Esophagus mucosa (tissue), 1 donor: ENCODE measurements around the gene MACROH2A2. TPM values are rescaled to one million over a fixed set of nuclear protein-coding genes. Genes with fewer than 3 reads are reported as not detected.
"Not testable (repeated sequence)": the region's sequence is repeated elsewhere in the genome, so short reads cannot be mapped to it uniquely, and the experiment has no call there.

ENCODE experiments used
- ATAC-seq: fragments of 200-7000 bp; cut with Tn5 transposase; one replicate; pipeline ENCODE4 v1.9.1; 2020
- total RNA-seq: library from RNA; stranded (reverse); gene quantifications from one replicate; pipeline ENCODE4 v1.2.4, GENCODE V29; 2023
- donor health status: DM: yes; HTN: yes; CAD: no.

MACROH2A2 gene
- total RNA-seq, 1 donor from 2014 or later, result 18.8 TPM

GRCh38 chr10:70132098-70133029 is 79.7 kb downstream of the MACROH2A2 start, which contains the start of gene AIFM2:
Gene AIFM2, minus strand, starts transcription at chr10:70132825. Its CDS starts 8,741 bp downstream, at chr10:70124084.
- peak; percentile 80 for ATAC-seq

GRCh38 chr10:70135046-70135445 is 82.4 kb downstream of the MACROH2A2 start:
- no peak for ATAC-seq

- ATAC-seq, result no peak
These were observed 83.0 kb downstream of the MACROH2A2 start for GRCh38 chr10:70135684-70136083.

GRCh38 chr10:70137135-70137534 is 84.5 kb downstream of the MACROH2A2 start:
- ATAC-seq, result no peak

GRCh38 chr10:70137927-70138883 is 85.6 kb downstream of the MACROH2A2 start:
- ATAC-seq, result peak; percentile 90

GRCh38 chr10:70139151-70139996 is 86.7 kb downstream of the MACROH2A2 start:
- no peak for ATAC-seq

- ATAC-seq, result no peak
These were observed 87.3 kb downstream of the MACROH2A2 start for GRCh38 chr10:70139997-70140250.

- no peak for ATAC-seq
These were observed 87.7 kb downstream of the MACROH2A2 start for GRCh38 chr10:70140297-70140696.

GRCh38 chr10:70142555-70142954 is 89.9 kb downstream of the MACROH2A2 start:
- no peak for ATAC-seq

GRCh38 chr10:70144372-70145110 is 91.9 kb downstream of the MACROH2A2 start:
- no peak for ATAC-seq

GRCh38 chr10:70145166-70145665 is 92.6 kb downstream of the MACROH2A2 start:
- peak; percentile 9 for ATAC-seq

- ATAC-seq, result peak; percentile 56
These were observed 93.2 kb downstream of the MACROH2A2 start for GRCh38 chr10:70145666-70146488.

- ATAC-seq, result peak; percentile 95
These were observed 94.0 kb downstream of the MACROH2A2 start, which contains the start of gene TYSND1 for GRCh38 chr10:70146489-70147258. Gene TYSND1, minus strand, starts transcription at chr10:70146700. Its CDS starts 114 bp downstream, at chr10:70146586.

GRCh38 chr10:70147259-70147625 is 94.6 kb downstream of the MACROH2A2 start:
- no peak for ATAC-seq

GRCh38 chr10:70148516-70148915 is 95.9 kb downstream of the MACROH2A2 start:
- no peak for ATAC-seq

GRCh38 chr10:70155255-70155838 is 102.7 kb downstream of the MACROH2A2 start:
- ATAC-seq, result no peak

- no peak for ATAC-seq
These were observed 105.5 kb downstream of the MACROH2A2 start for GRCh38 chr10:70158113-70158512.

GRCh38 chr10:70159366-70159765 is 106.7 kb downstream of the MACROH2A2 start:
- not testable (repeated sequence) for ATAC-seq

GRCh38 chr10:70160798-70161197 is 108.2 kb downstream of the MACROH2A2 start:
- no peak for ATAC-seq
